Activated naive CD4-positive, alpha-beta T cell treated with anti-CD3 and anti-CD28 coated beads, Interleukin-2, amount 50 U/mL, for 24 hours (primary cell): ENCODE measurements around the gene LRRC2.
A peak's percentile ranks its signal among the peaks of the same experiment; 100 is the strongest.
"Not testable (repeated sequence)": the region's sequence is repeated elsewhere in the genome, so short reads cannot be mapped to it uniquely, and the experiment has no call there.

Experiments
- H3K27ac Mint-ChIP-seq: one replicate; pipeline ENCODE4 v1.8.0; 2021; ENCODE audit warnings: mild to moderate bottlenecking, mixed read lengths
- H3K27me3 Mint-ChIP-seq: one replicate; pipeline ENCODE4 v1.8.0; 2021; ENCODE audit warnings: mixed read lengths
- H3K36me3 Mint-ChIP-seq: one replicate; pipeline ENCODE4 v1.8.0; 2021; ENCODE audit warnings: mixed read lengths
- H3K4me1 Mint-ChIP-seq: one replicate; pipeline ENCODE4 v1.8.0; 2021; ENCODE audit warnings: mixed read lengths
- H3K4me3 Mint-ChIP-seq: one replicate; pipeline ENCODE4 v1.8.0; 2021; ENCODE audit warnings: mild to moderate bottlenecking, mixed read lengths
- H3K9me3 Mint-ChIP-seq: one replicate; pipeline ENCODE4 v1.8.0; 2021; ENCODE audit warnings: mixed read lengths

LRRC2 gene

GRCh38 chr3:46506526-46506925 is 59.6 kb downstream of the LRRC2 start:
- H3K36me3 Mint-ChIP-seq, result peaks cover 2% of the 10 kb centered on the region
- no peak overlapping the region for H3K27ac Mint-ChIP-seq
- no peak overlapping the region for H3K4me3 Mint-ChIP-seq
- H3K4me1 Mint-ChIP-seq, result peaks cover 25% of the 10 kb centered on the region
- no peaks in the 10 kb centered on the region for H3K27me3 Mint-ChIP-seq
- H3K9me3 Mint-ChIP-seq, result no peaks in the 10 kb centered on the region

DNA sequence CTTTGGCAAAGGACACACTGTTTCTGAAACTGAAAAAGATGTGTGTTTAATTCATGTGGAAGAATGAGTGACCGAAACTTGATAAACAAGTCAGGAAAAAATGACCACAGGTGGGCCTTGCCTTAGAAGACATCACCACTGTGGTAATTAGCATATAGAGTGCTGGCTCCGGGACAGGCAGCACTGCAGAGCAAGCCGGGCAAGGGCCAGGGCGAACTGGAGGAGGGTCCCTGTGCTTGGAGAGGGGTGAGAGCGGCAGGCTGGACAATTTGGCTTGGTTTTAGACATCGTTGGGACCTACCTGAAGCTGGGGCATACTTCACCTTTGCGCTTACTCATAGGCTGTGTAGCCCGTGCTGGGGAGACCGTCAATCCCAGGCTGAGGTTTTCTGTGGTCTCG is 60.1 kb downstream of the LRRC2 start:
- Mint-ChIP-seq H3K27me3 (no peaks in the 10 kb centered on the region), H3K36me3 (peaks cover 2% of the 10 kb centered on the region), H3K9me3 (no peaks in the 10 kb centered on the region), H3K4me1 (peaks cover 26% of the 10 kb centered on the region), H3K27ac (no peak overlapping the region), H3K4me3 (no peak overlapping the region)

GRCh38 chr3:46504789-46505188 is 61.3 kb downstream of the LRRC2 start:
- Mint-ChIP-seq H3K27ac (peak overlapping the region; percentile 61), H3K27me3 (no peaks in the 10 kb centered on the region), H3K4me3 (peak overlapping the region; percentile 12), H3K4me1 (peaks cover 27% of the 10 kb centered on the region), H3K9me3 (no peaks in the 10 kb centered on the region), H3K36me3 (peaks cover 2% of the 10 kb centered on the region)

DNA sequence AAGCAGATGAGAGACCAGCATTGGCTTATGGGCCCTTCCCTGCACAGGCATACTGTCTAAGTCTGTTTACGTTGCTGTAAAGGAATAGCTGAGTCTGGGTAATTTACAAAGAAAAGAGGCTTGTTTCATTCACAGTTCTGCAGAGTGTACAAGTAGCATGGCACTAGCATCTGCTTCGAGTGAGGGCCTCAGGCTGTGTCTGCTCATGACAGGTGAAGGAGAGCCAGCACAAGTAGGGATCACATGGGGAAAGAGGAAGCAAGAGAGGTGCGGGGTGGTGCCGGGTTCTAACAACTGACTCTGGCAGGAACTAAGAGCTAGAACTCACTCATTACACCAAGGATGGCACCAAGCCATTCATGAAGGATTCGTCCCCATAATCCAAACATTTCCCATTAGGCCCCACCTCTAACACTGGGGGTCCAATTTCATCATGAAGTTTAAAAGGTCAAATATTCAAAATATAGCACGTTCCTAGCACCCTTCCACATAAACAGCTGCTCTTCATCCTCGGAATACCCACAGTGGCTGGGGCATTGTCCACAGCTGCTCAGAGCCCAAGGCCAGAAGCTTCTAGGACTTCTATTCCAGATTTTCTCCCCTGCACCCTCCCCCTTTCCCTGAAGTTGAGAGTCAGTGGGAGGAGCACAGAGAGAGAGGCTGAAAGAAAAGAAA is 62.8 kb downstream of the LRRC2 start:
- Mint-ChIP-seq H3K36me3 (peaks cover 2% of the 10 kb centered on the region), H3K9me3 (no peaks in the 10 kb centered on the region), H3K4me3 (peak overlapping the region; percentile 40), H3K27ac (peak overlapping the region; percentile 76), H3K4me1 (peaks cover 27% of the 10 kb centered on the region), H3K27me3 (no peaks in the 10 kb centered on the region)

- H3K27ac Mint-ChIP-seq, result no peak overlapping the region
- peaks cover 2% of the 10 kb centered on the region for H3K36me3 Mint-ChIP-seq
- H3K4me3 Mint-ChIP-seq, result no peak overlapping the region
- no peaks in the 10 kb centered on the region for H3K9me3 Mint-ChIP-seq
- H3K27me3 Mint-ChIP-seq, result no peaks in the 10 kb centered on the region
- peaks cover 40% of the 10 kb centered on the region for H3K4me1 Mint-ChIP-seq
Observed at GRCh38 chr3:46501702-46502101, 64.4 kb downstream of the LRRC2 start.

GRCh38 chr3:46500656-46501635 is 65.2 kb downstream of the LRRC2 start:
- Mint-ChIP-seq H3K4me1 (peaks cover 44% of the 10 kb centered on the region), H3K27ac (no peak overlapping the region), H3K36me3 (peaks cover 2% of the 10 kb centered on the region), H3K4me3 (no peak overlapping the region), H3K9me3 (no peaks in the 10 kb centered on the region), H3K27me3 (no peaks in the 10 kb centered on the region)

GRCh38 chr3:46498916-46499519 is 67.1 kb downstream of the LRRC2 start:
- Mint-ChIP-seq H3K27ac (no peak overlapping the region), H3K9me3 (no peaks in the 10 kb centered on the region), H3K4me1 (peaks cover 32% of the 10 kb centered on the region), H3K27me3 (no peaks in the 10 kb centered on the region), H3K36me3 (peaks cover 2% of the 10 kb centered on the region), H3K4me3 (no peak overlapping the region)

DNA sequence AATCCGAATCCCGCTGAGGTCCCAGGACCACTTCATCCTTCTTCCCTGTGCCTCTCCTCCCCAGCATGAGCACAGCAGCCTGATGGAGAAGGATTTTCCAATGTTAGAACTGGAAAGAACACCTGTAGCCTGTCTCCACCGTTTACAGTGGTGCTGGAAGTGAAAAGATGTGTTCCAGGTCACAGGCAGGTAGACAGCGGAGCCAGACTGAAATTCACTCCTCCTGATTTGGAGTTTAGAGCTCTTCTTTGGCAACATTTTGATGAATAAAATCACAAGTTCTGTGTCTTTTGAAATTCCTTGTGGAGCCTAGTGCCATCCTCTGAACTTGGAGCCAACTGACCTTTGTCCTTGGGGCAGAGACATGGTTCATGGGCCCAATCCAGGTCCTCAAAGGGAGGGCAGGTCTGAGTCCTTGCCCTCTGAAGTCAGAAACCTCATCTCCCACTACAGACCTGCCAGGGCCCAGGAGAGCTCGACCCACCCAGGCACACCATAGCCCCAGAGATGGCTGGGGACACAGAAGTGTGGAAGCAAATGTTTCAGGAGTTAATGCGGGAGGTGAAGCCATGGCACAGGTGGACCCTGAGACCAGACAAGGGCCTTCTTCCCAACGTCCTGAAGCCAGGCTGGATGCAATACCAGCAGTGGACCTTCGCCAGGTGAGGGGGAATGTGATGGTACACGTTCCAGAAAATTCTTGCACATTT is 68.4 kb downstream of the LRRC2 start, which contains the start of gene RTP3:
TSS of gene RTP3 (plus strand) at position 421 of the 710 bp plus-strand sequence. CDS start at position 508, 87 bp downstream.
- Mint-ChIP-seq H3K9me3 (no peaks in the 10 kb centered on the region), H3K27ac (no peak within 1 kb of the TSS), H3K36me3 (no peaks in the 10 kb centered on the region), H3K27me3 (no peaks in the 10 kb centered on the region), H3K4me3 (no peak within 1 kb of the TSS), H3K4me1 (peaks cover 22% of the 10 kb centered on the region)

- peaks cover 22% of the 10 kb centered on the region for H3K4me1 Mint-ChIP-seq
- no peak overlapping the region for H3K4me3 Mint-ChIP-seq
- H3K27ac Mint-ChIP-seq, result no peak overlapping the region
- no peaks in the 10 kb centered on the region for H3K27me3 Mint-ChIP-seq
- no peaks in the 10 kb centered on the region for H3K36me3 Mint-ChIP-seq
- no peaks in the 10 kb centered on the region for H3K9me3 Mint-ChIP-seq
Observed at GRCh38 chr3:46496746-46497555, 69.2 kb downstream of the LRRC2 start.

GRCh38 chr3:46495901-46496456 is 70.1 kb downstream of the LRRC2 start:
- Mint-ChIP-seq H3K4me3 (no peak overlapping the region), H3K27me3 (no peaks in the 10 kb centered on the region), H3K4me1 (peaks cover 22% of the 10 kb centered on the region), H3K9me3 (no peaks in the 10 kb centered on the region), H3K36me3 (no peaks in the 10 kb centered on the region), H3K27ac (no peak overlapping the region)

DNA sequence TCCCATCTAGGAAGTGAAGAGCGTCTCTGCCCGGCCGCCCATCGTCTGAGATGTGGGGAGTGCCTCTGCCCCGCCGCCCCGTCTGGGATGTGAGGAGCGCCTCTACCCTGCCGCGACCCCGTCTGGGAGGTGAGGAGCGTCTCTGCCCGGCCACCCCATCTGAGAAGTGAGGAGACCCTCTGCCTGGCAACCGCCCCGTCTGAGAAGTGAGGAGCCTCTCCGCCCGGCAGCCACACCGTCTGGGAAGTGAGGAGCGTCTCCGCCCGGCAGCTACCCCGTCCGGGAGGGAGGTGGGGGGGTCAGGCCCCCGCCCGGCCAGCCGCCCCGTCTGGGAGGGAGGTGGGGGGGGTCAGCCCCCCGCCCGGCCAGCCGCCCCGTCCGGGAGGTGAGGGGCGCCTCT is 71.6 kb downstream of the LRRC2 start:
- not testable (repeated sequence) for H3K4me3 Mint-ChIP-seq, H3K27me3 Mint-ChIP-seq, H3K36me3 Mint-ChIP-seq, H3K9me3 Mint-ChIP-seq, H3K27ac Mint-ChIP-seq
- peaks cover 22% of the 10 kb centered on the region for H3K4me1 Mint-ChIP-seq

GRCh38 chr3:46492890-46493547 is 73.1 kb downstream of the LRRC2 start:
- peak overlapping the region; percentile 59 for H3K27ac Mint-ChIP-seq
- H3K27me3 Mint-ChIP-seq, result no peaks in the 10 kb centered on the region
- peaks cover 30% of the 10 kb centered on the region for H3K4me1 Mint-ChIP-seq
- H3K4me3 Mint-ChIP-seq, result no peak overlapping the region
- H3K36me3 Mint-ChIP-seq, result no peaks in the 10 kb centered on the region
- H3K9me3 Mint-ChIP-seq, result no peaks in the 10 kb centered on the region

DNA sequence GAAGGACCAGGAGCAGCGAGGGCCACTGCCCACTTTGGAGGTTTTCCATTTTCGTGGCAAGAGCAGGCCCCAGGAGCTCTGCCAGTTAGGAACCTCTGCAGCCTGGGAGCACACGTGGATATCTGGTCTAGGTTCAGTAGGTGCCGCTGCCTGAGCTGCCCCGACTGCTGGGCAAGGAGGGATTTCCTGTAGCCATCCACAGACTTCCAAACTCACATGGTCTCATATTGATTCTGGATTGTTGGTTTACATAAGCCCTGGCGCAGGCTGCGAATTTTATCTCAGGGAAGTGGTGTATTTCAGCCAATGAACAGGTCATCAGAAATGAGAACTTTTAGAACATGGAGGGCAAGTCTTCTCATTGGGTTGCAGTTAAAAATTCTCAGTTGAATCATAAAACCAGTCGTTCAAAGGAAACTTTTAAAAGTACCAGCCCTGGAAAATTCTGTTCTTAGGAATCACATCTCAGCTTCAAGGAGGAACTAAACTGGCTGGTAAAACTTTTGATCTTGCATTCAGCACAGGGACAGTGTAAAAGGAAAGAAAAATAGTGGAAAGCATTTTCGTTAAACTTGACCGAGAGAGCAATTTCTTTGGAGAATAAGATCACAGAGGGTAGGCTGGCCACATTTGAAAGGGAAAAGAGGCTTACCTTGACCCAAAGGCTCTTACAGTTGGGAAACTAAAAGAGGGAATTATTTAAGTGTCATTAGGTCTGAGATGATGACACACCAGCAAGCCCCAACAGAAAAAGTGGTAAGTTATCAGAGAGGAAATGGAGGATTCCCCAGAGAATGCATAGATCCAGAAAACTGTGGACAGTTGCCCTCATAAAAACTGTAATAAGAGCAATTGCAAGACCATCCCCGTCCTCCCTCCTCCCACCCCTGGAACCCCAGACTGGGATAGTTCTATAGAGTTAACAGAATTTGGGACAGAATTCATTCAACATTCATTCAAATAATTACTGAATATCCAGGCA is 74.7 kb downstream of the LRRC2 start:
- H3K4me3 Mint-ChIP-seq, result no peak overlapping the region
- no peaks in the 10 kb centered on the region for H3K9me3 Mint-ChIP-seq
- no peaks in the 10 kb centered on the region for H3K36me3 Mint-ChIP-seq
- H3K4me1 Mint-ChIP-seq, result peaks cover 16% of the 10 kb centered on the region
- peaks cover 2% of the 10 kb centered on the region for H3K27me3 Mint-ChIP-seq
- no peak overlapping the region for H3K27ac Mint-ChIP-seq
